Activated CD8-positive, alpha-beta T cell treated with anti-CD3 and anti-CD28 coated beads, Interleukin-2, amount 10 ng/mL, durations not matched to agents 7 days and 5 days (primary cell): ENCODE data around the gene IL25. TPM values are rescaled to one million over a fixed set of nuclear protein-coding genes. Genes with fewer than 3 reads are reported as not detected.

ENCODE experiments used
- ATAC-seq: fragments of 150-1000 bp; cut with Tn5 transposase; one replicate; pipeline ENCODE4 v1.10.0; 2021; ENCODE audit warnings: moderate library complexity
- CTCF ChIA-PET: fragments of 350-600 bp; sonication (Branson Sonifier 250); formaldehyde crosslinking; loops from one replicate; lab custom pipeline; 2021; ENCODE audit warnings: antibody characterized with exemption; lab: Charles Lee
- POLR2A ChIA-PET: fragments of 350-600 bp; sonication (Branson Sonifier 250); formaldehyde crosslinking; loops from one replicate; lab custom pipeline; 2021; ENCODE audit warnings: antibody characterized with exemption; lab: Charles Lee
- DNase-seq: peaks from one replicate; pipeline ENCODE4 v3.0.0-alpha.2; 2020
- H3K27ac Mint-ChIP-seq: one replicate; pipeline ENCODE4 v1.8.0; 2021; ENCODE audit warnings: mild to moderate bottlenecking, mixed read lengths
- H3K27me3 Mint-ChIP-seq: one replicate; pipeline ENCODE4 v1.8.0; 2021; ENCODE audit warnings: low read depth, mixed read lengths
- H3K36me3 Mint-ChIP-seq: one replicate; pipeline ENCODE4 v1.8.0; 2021; ENCODE audit warnings: low read depth, mixed read lengths
- H3K4me1 Mint-ChIP-seq: one replicate; pipeline ENCODE4 v1.8.0; 2021; ENCODE audit warnings: low read depth, mixed read lengths
- H3K4me3 Mint-ChIP-seq: one replicate; pipeline ENCODE4 v1.8.0; 2021; ENCODE audit warnings: mild to moderate bottlenecking, mixed read lengths
- H3K9me3 Mint-ChIP-seq: one replicate; pipeline ENCODE4 v1.8.0; 2022; ENCODE audit warnings: mixed read lengths; ENCODE audit not compliant: insufficient read depth
- total RNA-seq, 2 experiments: library from RNA; stranded (reverse); gene quantifications; one replicate each; pipeline ENCODE4 v1.2.3, GENCODE V29; 2021

IL25 gene
- total RNA-seq, 2 experiments from 2014 or later, result not detected

DNA sequence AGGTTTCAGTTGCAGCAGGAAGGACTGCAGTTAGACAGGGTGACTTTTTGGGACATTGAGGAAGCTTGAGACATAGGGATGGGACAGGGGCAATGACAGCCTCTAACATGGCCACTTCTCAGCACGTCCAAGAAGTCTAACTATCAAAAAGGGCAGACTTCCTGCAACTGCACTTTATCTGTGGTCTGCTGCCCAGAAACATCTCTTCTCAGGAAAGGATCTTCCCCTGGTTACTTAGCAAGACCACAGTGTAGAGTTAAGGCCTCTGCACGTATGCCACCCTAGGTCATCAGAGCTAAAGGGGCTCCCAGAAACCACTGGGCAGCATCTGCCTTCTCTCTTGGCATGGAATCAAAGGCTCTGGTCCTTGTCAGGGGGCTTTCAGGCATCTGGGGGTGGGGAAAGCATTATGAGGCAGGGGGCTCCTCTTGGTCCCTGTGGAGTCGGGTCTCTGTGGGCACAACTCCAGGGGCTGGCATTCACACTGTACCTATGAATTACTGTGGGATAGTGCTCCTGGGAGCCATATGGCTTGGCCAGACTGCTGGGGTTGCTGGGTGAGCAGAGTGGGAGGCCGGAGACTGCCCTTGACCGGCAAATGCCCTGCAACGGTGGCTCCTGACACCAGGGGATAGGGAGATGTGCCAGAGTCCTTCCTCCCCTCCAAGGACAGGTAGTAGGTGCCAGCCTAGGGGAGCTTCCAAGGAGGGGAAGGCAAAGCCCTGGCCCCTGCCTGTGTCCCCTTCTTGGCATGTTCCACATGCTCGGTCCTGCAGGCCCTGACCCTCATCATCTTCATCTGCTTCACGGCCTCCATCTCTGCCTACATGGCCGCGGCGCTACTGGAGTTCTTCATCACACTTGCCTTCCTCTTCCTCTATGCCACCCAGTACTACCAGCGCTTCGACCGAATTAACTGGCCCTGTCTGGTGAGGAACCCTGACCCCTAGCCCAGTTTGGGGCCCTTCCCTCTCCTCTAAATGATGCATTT is 5.3 kb downstream of the IL25 start:
- H3K27me3 Mint-ChIP-seq, result peaks cover 8% of the 10 kb centered on the region
- DNase-seq (no peak), ATAC-seq (no peak)
- ChIA-PET POLR2A (interaction anchor here (2.1 kb wide), 1 partner anchor 56 kb away, joined by 7 read pairs; no protein-coding TSS in a partner anchor), CTCF (interaction anchor here (1.2 to 7.5 kb wide), 3 partner anchors 50 to 257 kb away, joined by 4 to 87 read pairs (median 27); partner anchors contain the start of gene PABPN1)
- no peaks in the 10 kb centered on the region for H3K9me3 Mint-ChIP-seq
- no peak overlapping the region for H3K27ac Mint-ChIP-seq
- H3K4me3 Mint-ChIP-seq, result no peak overlapping the region
- no peaks in the 10 kb centered on the region for H3K36me3 Mint-ChIP-seq
- peaks cover 2% of the 10 kb centered on the region for H3K4me1 Mint-ChIP-seq

DNA sequence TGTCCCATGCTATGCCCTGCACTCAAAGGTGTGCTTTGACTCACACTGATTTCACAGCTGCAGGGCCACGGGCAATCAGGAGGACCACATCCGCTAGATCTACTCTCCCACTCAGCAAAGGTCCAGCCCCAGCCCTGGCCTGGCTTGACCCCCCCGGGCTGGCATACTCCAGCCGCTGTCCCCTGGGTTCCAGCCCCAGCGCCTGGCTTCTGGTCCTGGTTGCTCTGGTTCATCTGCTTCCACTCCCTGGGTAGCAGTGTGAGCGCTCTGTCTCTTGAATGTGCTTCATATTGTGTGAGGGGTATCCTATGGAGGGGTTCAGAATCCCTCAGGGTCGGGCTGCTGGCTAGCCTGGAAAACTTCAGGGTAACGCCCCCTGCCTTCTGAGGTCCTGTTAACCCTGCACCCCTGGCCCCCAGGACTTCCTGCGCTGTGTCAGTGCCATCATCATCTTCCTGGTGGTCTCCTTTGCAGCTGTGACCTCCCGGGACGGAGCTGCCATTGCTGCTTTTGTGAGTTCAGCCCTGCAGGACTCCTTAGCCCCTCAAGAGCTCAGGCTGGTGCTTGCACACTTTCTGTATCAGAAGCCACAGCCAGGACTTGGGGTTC is 6.1 kb downstream of the IL25 start:
- ChIA-PET CTCF (interaction anchor here (1.0 to 7.5 kb wide), 6 partner anchors 40 to 257 kb away, joined by 3 to 87 read pairs (median 4); partner anchors contain the start of gene PABPN1), POLR2A (no interaction called here)
- Mint-ChIP-seq H3K4me1 (peaks cover 2% of the 10 kb centered on the region), H3K9me3 (no peaks in the 10 kb centered on the region), H3K36me3 (no peaks in the 10 kb centered on the region), H3K27me3 (peaks cover 8% of the 10 kb centered on the region), H3K4me3 (no peak overlapping the region), H3K27ac (no peak overlapping the region)
- DNase-seq (no peak), ATAC-seq (no peak)

DNA sequence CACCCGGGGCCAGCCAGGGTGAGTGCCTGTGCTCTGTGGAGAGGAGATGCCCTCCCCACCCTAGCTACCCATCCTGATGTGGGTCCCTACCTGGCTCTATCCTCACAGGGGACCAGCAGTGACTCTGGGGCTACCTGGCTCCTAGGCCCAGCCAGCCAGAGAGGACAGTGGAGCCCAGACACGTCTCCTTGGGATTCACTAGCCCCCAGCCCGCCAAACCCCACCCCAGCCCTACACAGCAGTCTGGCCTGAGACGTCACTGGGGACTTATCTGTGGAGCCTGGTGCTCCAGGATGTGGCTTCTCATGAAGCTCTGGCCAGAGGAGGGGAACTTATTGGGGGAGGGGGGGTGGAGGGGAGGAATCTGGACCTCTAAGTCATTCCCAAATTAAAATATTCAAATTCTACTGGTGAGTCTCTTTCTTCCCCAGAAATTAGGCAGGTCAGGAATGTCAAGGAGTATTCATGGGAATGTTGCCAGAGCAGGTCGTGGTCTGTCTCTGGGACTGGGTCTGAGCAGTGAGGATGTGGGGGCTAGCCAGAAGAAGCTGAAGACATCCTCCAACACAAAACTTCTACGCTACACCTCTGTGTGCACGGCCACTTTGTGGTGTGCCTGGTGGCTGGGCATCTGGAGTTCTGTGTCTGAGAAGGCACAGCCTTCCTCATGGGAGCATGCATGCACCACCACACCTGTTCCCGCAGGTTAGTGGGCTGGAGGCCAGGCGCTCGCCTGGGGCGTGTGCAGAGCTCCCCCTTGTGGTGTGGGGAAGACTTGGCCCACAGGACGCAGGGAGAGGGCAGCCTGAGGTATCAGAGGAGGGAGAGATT is 7.0 kb downstream of the IL25 start:
- DNase-seq (peak; percentile 72), ATAC-seq (peak; percentile 93)
- no peaks in the 10 kb centered on the region for H3K36me3 Mint-ChIP-seq
- H3K27ac Mint-ChIP-seq, result no peak overlapping the region
- no peak overlapping the region for H3K4me3 Mint-ChIP-seq
- POLR2A ChIA-PET, result interaction anchor here (1.0 kb wide), 1 partner anchor 53 kb away, joined by 5 read pairs; no protein-coding TSS in a partner anchor
- no peaks in the 10 kb centered on the region for H3K9me3 Mint-ChIP-seq
- peaks cover 6% of the 10 kb centered on the region for H3K27me3 Mint-ChIP-seq
- CTCF ChIA-PET, result interaction anchor here (0.7 to 7.5 kb wide), 43 partner anchors 8 to 613 kb away, joined by 3 to 87 read pairs (median 5); partner anchors contain the start of genes OXA1L, PABPN1 and SLC22A17
- H3K4me1 Mint-ChIP-seq, result peaks cover 2% of the 10 kb centered on the region

DNA sequence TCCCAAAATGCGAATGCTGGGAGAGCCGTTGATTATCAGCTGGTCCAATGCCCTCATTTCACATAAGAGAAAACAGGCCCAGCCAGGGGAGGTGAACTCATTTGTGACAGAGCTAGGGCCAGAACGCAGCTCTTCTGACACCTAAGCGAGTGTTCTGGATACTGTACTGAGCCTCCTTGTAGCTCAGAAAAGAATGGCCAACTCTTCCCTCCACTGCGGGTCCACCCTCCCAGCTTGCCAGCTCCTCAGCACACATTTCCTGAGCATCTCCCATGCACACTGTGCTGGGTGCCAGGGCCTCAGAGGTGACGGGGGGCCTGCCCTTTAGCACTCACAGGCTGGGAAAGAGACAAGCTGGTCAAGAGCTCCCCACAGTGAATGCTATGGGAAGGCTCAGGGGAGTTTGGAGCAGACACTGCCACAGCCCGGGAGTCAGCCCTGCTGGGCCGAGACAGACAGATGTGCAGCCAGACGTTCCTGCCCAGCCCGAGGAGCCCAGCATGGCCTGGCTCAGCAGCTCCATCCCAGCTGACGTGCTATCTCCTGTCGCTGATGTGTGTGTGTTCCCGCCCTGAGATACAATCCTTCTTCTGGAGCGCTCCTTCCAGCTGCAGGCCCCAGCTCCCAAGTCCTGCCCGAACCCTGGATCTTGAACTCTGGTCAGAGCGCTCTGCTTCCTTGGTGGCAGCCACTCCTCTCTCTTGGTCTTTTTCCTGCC is 7.7 kb downstream of the IL25 start:
- Mint-ChIP-seq H3K36me3 (no peaks in the 10 kb centered on the region), H3K27ac (no peak overlapping the region), H3K4me1 (peaks cover 2% of the 10 kb centered on the region), H3K4me3 (no peak overlapping the region), H3K9me3 (no peaks in the 10 kb centered on the region), H3K27me3 (peaks cover 6% of the 10 kb centered on the region)
- POLR2A ChIA-PET, result interaction anchor here (1.0 kb wide), 1 partner anchor 54 kb away, joined by 5 read pairs; no protein-coding TSS in a partner anchor
- ATAC-seq (peak; percentile 21), DNase-seq (no peak)
- CTCF ChIA-PET, result interaction anchor here (0.7 to 7.5 kb wide), 41 partner anchors 9 to 614 kb away, joined by 3 to 87 read pairs (median 5); partner anchors contain the start of genes OXA1L, PABPN1 and SLC22A17

DNA sequence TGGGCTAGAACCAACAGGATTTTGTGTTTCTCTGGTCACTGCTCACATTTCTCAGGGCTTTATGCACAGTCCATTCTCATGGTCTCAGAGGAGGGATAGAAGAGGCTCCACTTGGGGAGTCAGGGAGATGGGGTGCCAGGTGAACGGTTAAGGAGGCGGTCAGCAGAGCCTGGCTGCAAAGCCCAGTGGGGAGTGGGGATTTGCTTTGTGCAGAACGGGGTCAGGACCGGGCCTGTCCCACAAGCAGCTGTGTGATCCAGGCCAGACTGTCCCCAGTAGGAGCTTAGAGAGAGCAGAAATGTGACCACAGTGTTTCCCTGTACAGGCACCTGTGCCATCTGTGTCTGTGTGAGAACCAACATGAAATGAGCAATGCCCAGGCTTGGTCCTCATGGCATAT is 8.4 kb downstream of the IL25 start:
- Mint-ChIP-seq H3K9me3 (no peaks in the 10 kb centered on the region), H3K27me3 (peaks cover 6% of the 10 kb centered on the region), H3K36me3 (no peaks in the 10 kb centered on the region), H3K4me3 (no peak overlapping the region), H3K27ac (no peak overlapping the region), H3K4me1 (peaks cover 2% of the 10 kb centered on the region)
- ATAC-seq (no peak), DNase-seq (no peak)
- ChIA-PET CTCF (interaction anchor here (1.0 to 7.5 kb wide), 17 partner anchors 9 to 261 kb away, joined by 3 to 87 read pairs (median 7); no protein-coding TSS in a partner anchor), POLR2A (no interaction called here)

DNA sequence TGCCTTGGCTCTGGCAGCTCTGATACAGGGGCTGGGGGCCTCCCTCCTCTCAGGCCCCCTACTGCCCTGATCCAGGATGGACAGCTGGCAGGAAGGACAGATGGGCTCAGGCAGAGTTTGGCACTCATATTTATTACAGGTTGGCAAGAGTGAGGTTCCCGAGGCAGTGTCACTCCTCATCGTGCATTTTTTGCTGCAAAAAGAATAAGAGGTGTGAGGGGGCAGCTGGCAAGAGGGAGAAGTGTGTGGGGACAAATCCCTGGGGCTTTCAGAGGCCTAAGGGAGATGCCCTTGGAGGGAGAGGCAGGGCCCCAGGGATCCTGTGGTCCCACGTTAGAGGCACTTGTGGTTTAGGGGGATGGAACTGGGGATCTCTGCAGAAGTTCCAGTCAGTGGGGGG is 9.3 kb downstream of the IL25 start:
- no peak for ATAC-seq
- Mint-ChIP-seq H3K36me3 (no peaks in the 10 kb centered on the region), H3K27me3 (peaks cover 6% of the 10 kb centered on the region), H3K4me1 (peaks cover 2% of the 10 kb centered on the region), H3K9me3 (no peaks in the 10 kb centered on the region), H3K27ac (no peak overlapping the region), H3K4me3 (no peak overlapping the region)
- ChIA-PET POLR2A (no interaction called here), CTCF (interaction anchor here (0.8 to 7.5 kb wide), 4 partner anchors 29 to 120 kb away, joined by 3 to 87 read pairs (median 4); partner anchors contain the start of gene SLC22A17)
- DNase-seq, result no peak

DNA sequence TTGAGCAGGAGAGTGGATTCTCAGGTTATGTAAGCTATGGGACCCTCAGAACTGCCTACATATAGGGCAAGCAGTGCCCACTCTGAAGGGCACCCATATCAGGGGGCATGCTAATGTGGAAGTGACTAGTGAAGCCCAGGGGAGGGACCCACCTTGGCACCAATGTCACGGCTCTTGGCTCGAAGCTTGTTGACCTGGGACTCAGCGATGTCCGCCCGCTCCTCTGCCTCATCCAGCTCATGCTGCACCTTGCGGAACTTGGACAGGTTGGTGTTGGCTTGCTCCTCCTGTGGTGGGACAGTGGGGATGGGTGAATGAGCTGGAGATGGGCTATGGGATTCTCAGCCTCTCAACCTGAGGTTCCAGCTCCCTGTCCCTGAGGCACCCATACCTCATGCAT is 9.7 kb downstream of the IL25 start:
- no peaks in the 10 kb centered on the region for H3K36me3 Mint-ChIP-seq
- no peak for ATAC-seq
- CTCF ChIA-PET, result interaction anchor here (0.8 to 7.5 kb wide), 5 partner anchors 29 to 120 kb away, joined by 3 to 87 read pairs (median 3); partner anchors contain the start of gene SLC22A17
- no peak overlapping the region for H3K4me3 Mint-ChIP-seq
- no peak overlapping the region for H3K27ac Mint-ChIP-seq
- DNase-seq, result no peak
- peaks cover 1% of the 10 kb centered on the region for H3K4me1 Mint-ChIP-seq
- no peaks in the 10 kb centered on the region for H3K9me3 Mint-ChIP-seq
- H3K27me3 Mint-ChIP-seq, result peaks cover 6% of the 10 kb centered on the region
- POLR2A ChIA-PET, result no interaction called here

DNA sequence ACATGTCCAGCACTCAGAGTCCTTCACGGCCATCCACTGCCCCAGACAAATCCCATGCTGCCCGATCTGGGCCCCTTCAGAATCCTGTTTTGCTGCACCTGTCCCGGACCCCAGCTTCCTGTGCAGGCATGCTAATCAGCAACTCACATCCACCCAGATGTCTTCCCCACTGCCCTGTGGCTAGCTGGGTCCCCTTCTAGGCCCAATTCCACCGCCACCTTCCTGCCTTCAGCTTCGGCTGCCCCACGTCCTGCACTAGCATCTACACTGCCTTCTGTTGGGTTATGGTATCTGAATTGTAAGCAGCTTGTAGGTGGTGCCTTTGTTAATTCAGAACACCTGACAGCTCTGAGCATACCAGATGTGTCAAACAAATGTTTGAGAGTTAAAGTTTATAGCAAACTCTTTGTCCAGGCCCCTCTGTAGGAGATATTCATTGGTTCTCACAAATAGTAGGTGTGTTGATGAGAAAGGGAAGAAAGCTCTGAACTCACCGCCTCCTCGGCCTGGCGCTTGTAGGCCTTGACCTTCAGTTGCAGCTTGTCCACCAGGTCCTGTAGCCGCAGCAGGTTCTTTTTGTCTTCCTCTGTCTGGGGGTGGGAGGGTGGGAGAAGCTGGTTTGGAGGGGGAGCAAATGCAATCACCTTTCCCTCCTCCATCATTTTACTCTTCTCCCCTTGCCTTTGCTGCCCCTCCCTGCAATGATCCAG is 10.3 kb downstream of the IL25 start:
- Mint-ChIP-seq H3K27me3 (peaks cover 6% of the 10 kb centered on the region), H3K27ac (no peak overlapping the region), H3K4me1 (no peaks in the 10 kb centered on the region), H3K36me3 (no peaks in the 10 kb centered on the region), H3K4me3 (no peak overlapping the region), H3K9me3 (no peaks in the 10 kb centered on the region)
- ATAC-seq (no peak), DNase-seq (no peak)
- CTCF ChIA-PET, result interaction anchor here (0.8 to 7.5 kb wide), 5 partner anchors 30 to 121 kb away, joined by 3 to 87 read pairs (median 3); partner anchors contain the start of gene SLC22A17
- POLR2A ChIA-PET, result no interaction called here

DNA sequence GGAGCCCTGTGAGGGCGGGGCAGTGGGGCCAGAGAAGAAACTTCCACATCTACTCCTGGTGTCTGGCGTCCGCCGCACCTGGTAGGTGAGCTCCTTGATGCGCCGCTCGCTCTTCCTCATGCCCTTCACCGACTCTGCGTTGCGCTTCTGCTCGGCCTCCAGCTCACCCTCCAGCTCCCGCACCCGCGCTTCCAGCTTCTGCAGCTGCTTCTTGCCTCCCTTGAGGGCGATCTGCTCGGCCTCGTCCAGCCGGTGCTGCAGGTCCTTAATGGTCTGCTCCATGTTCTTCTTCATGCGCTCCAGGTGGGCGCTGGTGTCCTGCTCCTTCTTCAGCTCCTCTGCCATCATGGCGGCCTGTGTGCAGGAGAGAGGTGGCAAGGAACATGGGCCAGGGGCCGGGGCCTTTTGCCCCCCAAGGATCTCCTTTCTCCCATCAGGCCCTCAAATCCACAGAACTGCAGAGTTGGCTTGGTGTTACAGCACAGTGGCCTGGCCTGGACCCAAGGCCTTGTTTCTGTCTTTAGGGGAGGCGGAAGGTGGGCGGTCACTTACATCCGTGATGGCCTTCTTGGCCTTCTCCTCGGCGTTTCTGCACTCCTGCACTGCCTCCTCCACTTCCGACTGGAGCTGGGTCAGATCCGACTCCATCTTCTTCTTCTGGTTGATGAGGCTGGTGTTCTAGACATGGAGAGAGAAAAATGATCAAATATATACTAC is 11.9 kb downstream of the IL25 start:
- no peaks in the 10 kb centered on the region for H3K36me3 Mint-ChIP-seq
- ChIA-PET POLR2A (no interaction called here), CTCF (interaction anchor here (1.2 to 7.5 kb wide), 2 partner anchors 57 to 264 kb away, joined by 4 to 87 read pairs; no protein-coding TSS in a partner anchor)
- H3K27ac Mint-ChIP-seq, result no peak overlapping the region
- H3K4me3 Mint-ChIP-seq, result no peak overlapping the region
- H3K27me3 Mint-ChIP-seq, result peaks cover 2% of the 10 kb centered on the region
- no peak for ATAC-seq
- no peaks in the 10 kb centered on the region for H3K9me3 Mint-ChIP-seq
- no peaks in the 10 kb centered on the region for H3K4me1 Mint-ChIP-seq
- DNase-seq, result no peak
